Caco-2 (cell line): Measurements from ENCODE around the gene WFDC10A. TPM values are rescaled to one million over a fixed set of nuclear protein-coding genes. Genes with fewer than 3 reads are reported as not detected.

ENCODE experiments used
- BruUV-seq: library from RNA; stranded (reverse); fragments of 400-500 nt; replicated peaks from 2 replicates; lab custom pipeline; 2021; lab: Mats Ljungman, UMichigan
- CTCF ChIA-PET: fragments of 300-600 bp; sonication (Branson Sonifier 250); formaldehyde crosslinking; loops from one replicate; lab custom pipeline; 2022; ENCODE audit warnings: antibody characterized with exemption; lab: Charles Lee
- POLR2A ChIA-PET: fragments of 300-600 bp; sonication (Branson Sonifier 250); formaldehyde crosslinking; loops from one replicate; lab custom pipeline; 2022; ENCODE audit warnings: antibody characterized with exemption; lab: Charles Lee
- DNase-seq, 2 experiments: peaks; one replicate each; pipeline versions ENCODE4 v3.0.0 to v3.0.0-alpha.2; 2020 to 2022
- H3K27me3 ChIP-seq: replicated peaks from 2 replicates; pipeline ENCODE4 v1.6.0; 2011; ENCODE audit warnings: low read length; ENCODE audit not compliant: control insufficient read depth, insufficient read depth
- H3K36me3 ChIP-seq: 2 replicates; pipeline ENCODE4 v1.5.1; 2011; ENCODE audit warnings: low read length; ENCODE audit not compliant: control insufficient read depth, insufficient read depth
- H3K4me1 ChIP-seq: fragments of 250-450 bp; sonication (Bioruptor Pico); 2 replicates; pipeline ENCODE4 v1.5.1; 2020; ENCODE audit warnings: mild to moderate bottlenecking
- H3K4me3 ChIP-seq: 2 replicates; pipeline ENCODE4 v1.5.1; 2011; ENCODE audit warnings: low read depth, mild to moderate bottlenecking, control low read depth, low read length
- H3K9me3 ChIP-seq: fragments of 250-450 bp; sonication (Bioruptor Pico); 2 replicates; pipeline ENCODE4 v1.5.1; 2020; ENCODE audit warnings: mild to moderate bottlenecking, moderate library complexity
- H3K27ac Mint-ChIP-seq: one replicate; pipeline ENCODE4 v1.8.0; 2022; ENCODE audit warnings: mixed read lengths; ENCODE audit not compliant: unreplicated experiment
- H3K27me3 Mint-ChIP-seq: one replicate; pipeline ENCODE4 v1.8.0; 2022; ENCODE audit warnings: mixed read lengths; ENCODE audit not compliant: insufficient read depth, unreplicated experiment
- H3K36me3 Mint-ChIP-seq: one replicate; pipeline ENCODE4 v1.8.0; 2022; ENCODE audit warnings: mild to moderate bottlenecking, mixed read lengths; ENCODE audit not compliant: insufficient read depth, unreplicated experiment
- H3K4me1 Mint-ChIP-seq: one replicate; pipeline ENCODE4 v1.8.0; 2022; ENCODE audit warnings: low read depth, mixed read lengths; ENCODE audit not compliant: unreplicated experiment
- H3K4me3 Mint-ChIP-seq: one replicate; pipeline ENCODE4 v1.8.0; 2022; ENCODE audit warnings: mild to moderate bottlenecking, moderate library complexity, mixed read lengths; ENCODE audit not compliant: unreplicated experiment
- H3K9me3 Mint-ChIP-seq: one replicate; pipeline ENCODE4 v1.8.0; 2022; ENCODE audit warnings: mixed read lengths; ENCODE audit not compliant: unreplicated experiment
- intact Hi-C: fragments of 100-400 bp; cut with micrococcal nuclease; formaldehyde crosslinking; loops from one replicate; pipeline ENCODE4 v1.10.0; 2022; ENCODE audit not compliant: unreplicated experiment
- total RNA-seq: library from RNA; stranded (reverse); gene quantifications from 2 replicates; pipeline ENCODE4 v1.2.3, GENCODE V29; 2022
- TF ChIP-seq, protein P1 (sequence below), 2 experiments: fragments of 200-600 bp in 1 of 2; IDR thresholded peaks; 1 replicate in 1 of 2; 2 replicates in 1 of 2; pipeline versions ENCODE4 v1.5.1 to v1.8.0; 2011 to 2022; ENCODE audit warnings: antibody characterized with exemption in 1 of 2, control low read depth in 1 of 2, inconsistent platforms in 1 of 2, low read depth in 1 of 2, low read length in 1 of 2, mild to moderate bottlenecking in 1 of 2, moderate library complexity in 1 of 2; ENCODE audit not compliant: insufficient read depth in 1 of 2, severe bottlenecking in 1 of 2, unreplicated experiment in 1 of 2

The WFDC10A gene
- total RNA-seq, 1 experiment from 2014 or later = not detected

DNA sequence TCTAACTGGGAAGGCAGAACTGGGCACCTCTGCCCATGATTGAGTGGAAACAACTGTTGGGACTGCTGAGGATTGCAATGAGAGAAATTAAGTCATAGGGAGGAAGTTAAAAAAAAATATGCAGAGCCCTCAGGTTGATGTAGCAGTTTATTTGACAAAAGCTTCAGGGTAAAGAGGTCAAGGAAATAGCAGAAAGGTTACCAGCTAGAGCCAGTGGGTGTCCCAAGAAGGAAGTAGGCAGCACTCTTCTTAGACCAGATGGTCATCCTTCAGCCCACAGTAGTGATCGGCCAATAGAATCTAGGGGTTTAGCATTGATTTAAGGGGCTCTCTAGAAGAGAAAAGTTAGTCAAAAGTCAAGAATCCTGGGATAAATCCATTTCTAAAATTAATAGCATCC, 21.7 kb upstream of the WFDC10A start:
- Mint-ChIP-seq H3K27me3 (peaks cover 6% of the 10 kb centered on the region), H3K36me3 (no peaks in the 10 kb centered on the region), H3K4me3 (no peak overlapping the region), H3K9me3 (peaks cover 28% of the 10 kb centered on the region), H3K27ac (no peak overlapping the region), H3K4me1 (no peaks in the 10 kb centered on the region)
- no peak overlapping the region for H3K4me3 ChIP-seq
- ChIA-PET POLR2A (no interaction called here), CTCF (no interaction called here)
- TF ChIP-seq, protein P1, sequence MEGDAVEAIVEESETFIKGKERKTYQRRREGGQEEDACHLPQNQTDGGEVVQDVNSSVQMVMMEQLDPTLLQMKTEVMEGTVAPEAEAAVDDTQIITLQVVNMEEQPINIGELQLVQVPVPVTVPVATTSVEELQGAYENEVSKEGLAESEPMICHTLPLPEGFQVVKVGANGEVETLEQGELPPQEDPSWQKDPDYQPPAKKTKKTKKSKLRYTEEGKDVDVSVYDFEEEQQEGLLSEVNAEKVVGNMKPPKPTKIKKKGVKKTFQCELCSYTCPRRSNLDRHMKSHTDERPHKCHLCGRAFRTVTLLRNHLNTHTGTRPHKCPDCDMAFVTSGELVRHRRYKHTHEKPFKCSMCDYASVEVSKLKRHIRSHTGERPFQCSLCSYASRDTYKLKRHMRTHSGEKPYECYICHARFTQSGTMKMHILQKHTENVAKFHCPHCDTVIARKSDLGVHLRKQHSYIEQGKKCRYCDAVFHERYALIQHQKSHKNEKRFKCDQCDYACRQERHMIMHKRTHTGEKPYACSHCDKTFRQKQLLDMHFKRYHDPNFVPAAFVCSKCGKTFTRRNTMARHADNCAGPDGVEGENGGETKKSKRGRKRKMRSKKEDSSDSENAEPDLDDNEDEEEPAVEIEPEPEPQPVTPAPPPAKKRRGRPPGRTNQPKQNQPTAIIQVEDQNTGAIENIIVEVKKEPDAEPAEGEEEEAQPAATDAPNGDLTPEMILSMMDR (IDR thresholded peaks at IDR 0.05; ENCODE audit: insufficient read depth in 1 of 2, low read depth in 1 of 2, low read length in 1 of 2, severe bottlenecking in 1 of 2, unreplicated experiment in 1 of 2) = no peak
- intact Hi-C loops = no loop called here
- H3K36me3 ChIP-seq = no peaks in the 10 kb centered on the region
- no peaks in the 10 kb centered on the region for H3K27me3 ChIP-seq
- no TSS peak for BruUV-seq
- peaks cover 21% of the 10 kb centered on the region for H3K9me3 ChIP-seq
- no peaks in the 10 kb centered on the region for H3K4me1 ChIP-seq
- DNase-seq = no peak

DNA sequence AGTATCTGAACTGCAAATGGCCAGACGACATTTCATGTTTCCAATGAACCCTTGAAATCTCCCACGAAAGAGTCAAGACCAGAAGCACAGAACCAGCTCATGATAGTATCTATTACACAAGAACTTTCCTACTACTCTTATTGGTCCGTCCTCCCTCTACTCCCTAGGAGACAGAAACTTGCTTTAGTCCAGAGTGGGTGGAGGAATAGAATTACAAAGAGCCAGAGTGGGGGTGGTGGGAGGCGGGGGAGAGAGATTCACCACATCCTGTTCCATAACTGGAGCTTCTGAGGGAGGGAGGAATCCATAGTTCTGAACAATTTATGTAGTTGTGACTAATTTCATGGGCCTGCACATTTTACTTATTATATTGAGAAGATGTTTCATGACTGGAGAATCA, 18.5 kb upstream of the WFDC10A start:
- Histone ChIP-seq H3K9me3 (peaks cover 10% of the 10 kb centered on the region), H3K4me3 (no peak overlapping the region), H3K4me1 (no peaks in the 10 kb centered on the region), H3K27me3 (no peaks in the 10 kb centered on the region), H3K36me3 (no peaks in the 10 kb centered on the region)
- CTCF ChIA-PET = interaction anchor here (0.9 kb wide), 1 partner anchor 18 kb away, joined by 3 read pairs; the partner anchor contains the start of gene WFDC10A
- no peak overlapping the region for H3K27ac Mint-ChIP-seq
- POLR2A ChIA-PET = no interaction called here
- DNase-seq = no peak
- no peak overlapping the region for H3K4me3 Mint-ChIP-seq
- no peaks in the 10 kb centered on the region for H3K36me3 Mint-ChIP-seq
- H3K27me3 Mint-ChIP-seq = peaks cover 2% of the 10 kb centered on the region
- no TSS peak for BruUV-seq
- TF ChIP-seq, protein P1 (IDR thresholded peaks at IDR 0.05; ENCODE audit: insufficient read depth in 1 of 2, low read depth in 1 of 2, low read length in 1 of 2, severe bottlenecking in 1 of 2, unreplicated experiment in 1 of 2) = no peak
- H3K9me3 Mint-ChIP-seq = peaks cover 19% of the 10 kb centered on the region
- intact Hi-C loops = no loop called here
- no peaks in the 10 kb centered on the region for H3K4me1 Mint-ChIP-seq

DNA sequence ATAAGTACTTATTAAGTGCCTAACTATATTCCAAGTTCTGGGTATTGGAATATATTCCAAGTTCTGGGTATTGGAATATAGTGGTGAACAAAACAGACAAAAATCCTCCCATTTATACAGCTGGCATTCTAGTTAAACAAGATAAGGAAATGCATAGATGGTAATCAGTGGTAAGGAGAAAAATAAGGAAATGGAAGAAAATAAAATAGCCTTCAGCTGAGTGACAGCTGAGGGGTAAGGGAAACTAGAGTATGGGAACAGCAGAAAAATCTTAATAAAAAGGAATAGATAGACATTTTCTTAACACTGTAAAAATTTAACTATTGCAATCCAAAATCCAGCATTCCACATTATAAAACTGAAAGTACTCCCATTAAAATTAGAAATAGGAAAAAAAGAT, 17.2 kb upstream of the WFDC10A start:
- no peaks in the 10 kb centered on the region for H3K4me1 Mint-ChIP-seq

More for the DNA sequence above, 17.2 kb upstream of the WFDC10A start:
- H3K27me3 Mint-ChIP-seq = no peaks in the 10 kb centered on the region
- POLR2A ChIA-PET = no interaction called here
- no peak overlapping the region for H3K4me3 Mint-ChIP-seq
- H3K27ac Mint-ChIP-seq = no peak overlapping the region
- H3K9me3 Mint-ChIP-seq = peaks cover 9% of the 10 kb centered on the region
- Histone ChIP-seq H3K4me1 (no peaks in the 10 kb centered on the region), H3K36me3 (no peaks in the 10 kb centered on the region), H3K27me3 (no peaks in the 10 kb centered on the region), H3K9me3 (no peaks in the 10 kb centered on the region; the same call in 1 of the 2 replicates), H3K4me3 (no peak overlapping the region)
- CTCF ChIA-PET = no interaction called here
- TF ChIP-seq, protein P1 (IDR thresholded peaks at IDR 0.05; ENCODE audit: insufficient read depth in 1 of 2, low read depth in 1 of 2, low read length in 1 of 2, severe bottlenecking in 1 of 2, unreplicated experiment in 1 of 2) = no peak
- intact Hi-C loops = no loop called here
- no TSS peak for BruUV-seq
- no peaks in the 10 kb centered on the region for H3K36me3 Mint-ChIP-seq
- no peak for DNase-seq
